Ureter (tissue), 1 donor: ENCODE results near the gene IZUMO1R. TPM values are rescaled to one million over a fixed set of nuclear protein-coding genes. Genes with fewer than 3 reads are reported as not detected.
"Not testable (repeated sequence)": the region's sequence is repeated elsewhere in the genome, so short reads cannot be mapped to it uniquely, and the experiment has no call there.

Experiments used
- DNase-seq: peaks from one replicate; pipeline ENCODE4 v3.0.0-alpha.2; 2020; ENCODE audit warnings: low spot score
- total RNA-seq: library from RNA; stranded (reverse); gene quantifications from one replicate; pipeline ENCODE4 v1.2.4, GENCODE V29; 2023
- donor health status: DM: yes; HTN: yes; CAD: no.

Gene IZUMO1R
- not detected for total RNA-seq

DNA sequence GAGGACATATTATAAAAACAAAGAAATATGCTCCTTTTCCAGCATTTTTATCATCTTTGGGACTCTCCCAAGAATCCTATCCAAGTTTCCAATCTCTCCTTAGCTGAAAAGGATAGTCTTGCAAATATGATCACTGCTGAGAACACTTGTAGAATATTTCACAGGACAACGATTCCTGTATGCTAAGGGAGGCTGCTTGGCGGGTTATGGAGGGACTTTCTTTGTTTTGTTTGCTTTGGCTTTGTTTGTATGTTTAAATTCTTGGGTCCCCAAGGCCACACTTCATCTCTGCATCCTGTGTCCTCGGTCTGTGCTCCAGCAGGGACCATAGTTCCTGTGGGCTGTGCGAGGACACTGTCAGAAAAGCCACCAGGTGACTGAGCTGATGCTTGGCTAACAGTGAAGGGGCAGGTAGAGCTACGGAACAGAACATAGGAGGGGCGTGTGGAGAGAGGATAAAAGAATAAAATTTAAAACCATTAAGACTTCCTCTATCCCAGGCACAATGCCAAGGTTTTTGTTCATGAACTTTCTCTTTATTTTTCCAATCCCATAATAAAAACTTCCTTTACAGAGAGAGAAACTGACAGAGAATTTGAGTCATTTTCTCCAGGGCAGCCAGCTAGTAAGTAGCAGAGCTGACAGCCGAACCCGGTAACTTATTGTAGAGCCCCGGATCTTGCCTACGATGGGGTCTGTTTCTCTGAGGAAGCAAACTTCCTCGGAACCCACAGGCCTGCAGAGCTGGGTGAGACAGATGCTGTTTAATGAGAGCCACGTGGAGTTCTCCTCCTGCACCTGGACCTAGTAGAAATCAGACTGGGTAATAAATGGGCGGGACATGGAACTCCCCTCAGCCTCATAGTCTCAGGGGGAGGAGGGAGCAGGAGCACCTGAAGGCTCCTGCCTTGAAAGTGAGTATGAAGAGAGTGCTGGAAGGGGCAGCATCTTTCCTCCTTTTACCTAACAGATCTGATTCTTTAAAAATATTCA lies at the start of gene IZUMO1R:
Gene IZUMO1R (plus strand): TSS at position 615 of the 993 bp plus-strand sequence. CDS start 1,057 bp downstream, outside the sequence.
- no peak for DNase-seq

DNA sequence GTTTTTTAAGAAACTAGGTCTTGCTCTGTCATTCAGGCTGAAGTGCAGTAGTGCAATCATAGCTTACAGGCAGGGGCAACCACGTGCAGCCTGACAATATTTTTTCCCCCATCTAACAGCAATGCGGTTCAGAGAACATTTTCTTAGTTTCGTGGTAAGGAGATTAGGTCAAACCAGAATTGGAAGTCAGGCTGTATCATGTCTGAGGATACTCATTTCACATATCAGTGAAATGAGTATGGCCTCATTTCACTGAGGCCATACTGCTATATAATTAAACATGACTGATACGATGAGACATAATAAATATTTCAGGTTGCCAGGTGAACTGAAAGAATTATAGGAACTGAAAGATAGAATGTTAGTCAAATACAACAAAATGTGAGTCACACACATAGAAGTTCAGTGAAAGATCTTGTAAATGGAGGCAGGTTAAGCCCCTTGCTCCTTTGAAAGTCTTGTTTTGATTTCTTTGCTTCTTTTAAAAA lies 32.5 kb upstream of the IZUMO1R start:
- DNase-seq: no peak

DNA sequence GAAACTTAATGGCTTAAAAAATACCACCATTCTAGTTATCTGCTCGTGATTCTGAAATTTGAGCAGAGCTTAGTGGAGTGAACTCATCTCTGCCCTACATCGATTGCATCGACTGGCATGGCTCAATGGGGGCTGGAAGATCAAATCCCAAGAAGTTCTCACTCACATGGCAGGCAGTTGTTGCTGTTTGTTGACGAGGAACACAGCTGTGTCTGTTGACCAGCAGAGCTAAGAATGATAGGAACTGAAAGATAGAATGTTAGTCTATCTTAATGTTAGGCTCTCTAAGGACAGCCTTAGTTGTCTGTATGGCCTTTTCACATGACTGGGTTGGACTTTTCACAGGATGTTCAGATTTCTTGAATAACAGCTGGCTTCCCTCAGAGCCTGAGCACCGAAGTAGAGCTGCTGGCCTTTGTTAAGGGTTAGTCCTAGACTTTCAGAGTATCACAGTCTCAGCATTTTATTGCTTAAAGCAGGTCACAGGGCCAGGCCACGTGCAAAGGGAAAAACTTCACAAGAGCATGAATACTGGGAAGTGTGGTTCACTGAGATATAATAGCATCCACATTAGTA lies 31.6 kb upstream of the IZUMO1R start:
- DNase-seq: no peak

- DNase-seq: no peak
Observed at GRCh38 chr11:94275961-94276360, 28.4 kb upstream of the IZUMO1R start.

DNA sequence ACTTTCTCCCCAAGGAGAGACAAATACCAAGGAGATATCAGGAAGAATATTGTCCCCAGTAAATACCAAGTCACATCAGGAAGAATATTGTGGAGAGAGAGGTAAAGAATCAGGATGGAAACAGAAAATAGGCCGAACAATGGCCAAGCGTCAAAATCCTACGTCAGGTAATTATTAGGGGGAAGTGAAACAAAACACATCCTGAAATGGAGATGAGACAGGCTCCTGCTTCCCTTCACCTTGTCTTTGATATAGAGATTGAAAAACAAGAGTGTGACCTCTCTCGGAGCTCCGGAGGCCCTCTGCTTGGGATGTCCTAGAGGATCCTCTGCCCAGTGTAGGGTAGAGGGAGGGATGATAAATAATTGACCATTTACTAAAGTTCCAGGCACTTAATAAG lies 27.4 kb upstream of the IZUMO1R start:
- DNase-seq: no peak

- not testable (repeated sequence) for DNase-seq
Observed at GRCh38 chr11:94278207-94278606, 26.2 kb upstream of the IZUMO1R start.

DNA sequence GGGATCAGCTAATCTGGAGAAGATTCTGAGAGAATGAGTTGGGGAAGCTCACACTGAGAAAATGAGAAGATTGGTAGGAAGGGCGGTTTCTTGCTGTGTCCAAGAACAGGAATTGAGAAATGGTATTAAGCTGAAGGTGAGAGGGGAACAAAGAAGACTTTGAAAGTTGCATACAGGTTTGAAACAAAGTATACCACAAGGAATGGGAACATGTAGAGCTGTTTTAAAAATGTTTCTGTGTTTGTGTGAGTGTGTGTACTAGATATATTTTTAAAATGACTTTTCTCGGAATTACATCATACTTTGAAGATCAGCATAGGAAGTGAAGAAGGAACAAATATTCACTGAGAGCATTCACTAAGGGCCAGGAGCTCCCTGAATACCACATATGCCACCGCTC lies 24.4 kb upstream of the IZUMO1R start:
- no peak for DNase-seq

GRCh38 chr11:94281324-94281723 lies 23.1 kb upstream of the IZUMO1R start:
- no peak for DNase-seq

DNA sequence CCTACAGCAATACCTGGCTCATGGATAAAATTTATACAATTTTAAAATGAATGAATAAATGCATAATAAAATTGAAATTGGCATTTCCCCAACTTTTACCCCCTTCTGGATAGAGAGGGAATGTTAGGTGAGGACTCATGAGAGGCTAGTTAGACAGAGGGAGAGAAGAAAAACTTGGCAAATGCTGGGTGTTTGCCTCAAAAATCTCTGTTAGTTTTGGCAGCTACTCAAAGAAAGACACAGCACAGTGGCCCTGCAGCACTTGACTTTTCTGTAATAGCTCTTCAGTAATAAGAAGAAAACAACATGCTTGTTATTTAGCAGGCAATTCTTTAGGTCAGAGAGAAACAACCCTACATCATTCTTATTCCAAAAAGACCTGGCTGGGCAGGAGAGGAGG lies 20.7 kb upstream of the IZUMO1R start:
- no peak for DNase-seq

DNA sequence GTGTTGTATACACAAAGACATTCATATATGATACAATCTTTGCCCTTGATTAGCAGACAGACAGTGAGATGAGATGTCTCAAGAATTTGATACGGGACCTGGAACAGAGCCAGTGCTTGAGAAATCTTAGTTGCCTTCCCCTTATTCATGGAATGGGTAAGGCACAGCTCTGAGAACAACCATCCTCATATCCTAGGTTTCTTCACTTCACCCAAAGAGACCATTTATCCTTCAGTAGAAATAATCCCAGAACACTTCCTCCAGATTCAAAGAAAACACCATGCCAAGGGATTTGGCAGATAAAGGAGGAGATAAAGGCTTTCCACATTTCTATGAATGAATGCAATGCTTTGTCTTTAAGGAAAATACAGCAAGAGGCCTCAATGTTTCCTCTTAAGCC lies 8.8 kb upstream of the IZUMO1R start:
- no peak for DNase-seq

DNA sequence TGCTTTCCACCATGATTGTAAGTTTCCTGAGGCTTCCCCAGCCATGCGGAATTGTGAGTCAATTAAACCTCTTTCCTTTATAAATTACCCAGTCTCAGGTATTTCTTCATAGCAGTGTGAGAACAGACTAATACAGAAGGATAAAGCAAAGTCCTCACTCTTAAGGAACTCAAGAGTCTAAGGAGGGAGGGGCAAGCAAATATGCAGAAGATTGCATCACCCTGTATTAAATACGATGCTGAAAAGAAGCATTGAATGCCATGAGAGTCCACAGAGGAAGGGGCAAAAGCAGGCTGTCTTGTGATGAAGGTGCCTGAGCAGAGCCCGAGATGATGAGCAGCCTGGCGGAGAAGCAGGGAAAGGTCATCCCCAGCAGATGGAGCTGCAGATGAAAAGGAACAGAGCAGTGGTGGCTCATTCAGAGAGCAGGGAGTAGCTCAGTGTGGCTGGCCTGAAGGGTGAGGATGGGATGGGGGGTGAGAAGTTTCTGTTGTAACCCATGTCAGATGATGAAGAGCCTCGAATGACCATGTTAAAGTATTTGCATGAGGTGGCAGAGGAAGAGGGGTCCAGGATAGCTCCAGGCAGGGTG lies 6.3 kb upstream of the IZUMO1R start:
- no peak for DNase-seq

DNA sequence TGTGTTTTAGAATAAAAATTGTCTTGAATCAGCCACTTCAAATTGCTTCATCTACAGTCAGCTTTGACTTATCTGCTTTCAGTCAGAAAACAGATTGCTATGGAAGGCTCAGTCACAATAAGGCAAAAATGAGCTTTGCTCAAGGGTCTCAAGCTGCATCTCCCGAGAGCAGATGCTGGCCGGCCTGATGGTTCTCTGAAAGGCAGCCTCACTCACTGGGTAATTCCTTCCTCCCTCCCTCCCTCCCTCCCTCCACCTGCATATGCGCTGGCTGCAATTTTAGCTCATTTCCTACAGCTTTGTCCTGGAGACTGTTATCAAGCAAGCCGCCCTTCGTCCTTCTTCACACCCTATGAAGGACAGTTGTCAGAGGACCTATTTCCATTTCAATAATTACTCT lies 1.6 kb upstream of the IZUMO1R start:
- DNase-seq: no peak

DNA sequence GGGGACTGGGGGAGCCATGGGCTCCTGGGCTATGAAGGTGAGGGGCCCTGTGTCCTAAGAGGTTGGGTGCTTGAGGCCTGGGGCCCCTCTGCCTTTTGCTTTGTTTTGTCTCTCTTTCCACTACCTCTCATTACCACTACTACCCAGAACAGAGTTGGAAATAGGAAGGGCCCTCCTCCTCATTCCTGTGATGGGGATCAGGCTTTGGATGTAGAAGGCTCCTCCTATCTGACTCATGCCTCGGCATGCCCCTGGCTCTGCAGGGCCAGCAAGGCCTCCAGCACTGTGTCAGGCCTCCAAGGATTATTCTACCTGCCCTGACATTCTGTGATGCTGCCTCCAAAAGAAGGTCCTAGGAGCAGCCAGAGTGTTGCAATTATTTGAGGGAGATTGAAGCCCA lies 766 bp downstream of the IZUMO1R start:
- no peak for DNase-seq

- DNase-seq: no peak
Observed at GRCh38 chr11:94307101-94307791, 2.9 kb downstream of the IZUMO1R start.

DNA sequence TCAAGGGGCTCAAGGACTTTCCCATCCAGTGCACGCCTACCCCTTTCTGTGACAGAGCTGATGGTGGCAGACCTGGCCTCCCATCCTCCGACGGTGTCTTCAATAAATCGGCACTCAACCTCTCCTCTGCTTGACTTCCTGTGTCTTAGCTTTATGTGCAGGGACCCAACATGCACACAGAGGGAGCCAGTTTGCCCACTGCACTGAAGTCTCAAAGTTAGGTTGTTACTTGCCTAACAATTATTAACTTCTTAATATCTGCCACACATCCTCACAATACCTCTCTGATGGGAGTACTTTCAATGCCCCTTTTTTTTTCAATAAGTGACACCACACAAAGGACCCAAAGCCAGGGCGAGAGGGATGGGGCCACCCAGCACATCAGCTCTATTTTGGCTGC lies 3.6 kb downstream of the IZUMO1R start:
- DNase-seq: no peak

- no peak for DNase-seq
Observed at GRCh38 chr11:94309757-94310156, 5.4 kb downstream of the IZUMO1R start.

- no peak for DNase-seq
Observed at GRCh38 chr11:94310191-94310875, 6.0 kb downstream of the IZUMO1R start.

DNA sequence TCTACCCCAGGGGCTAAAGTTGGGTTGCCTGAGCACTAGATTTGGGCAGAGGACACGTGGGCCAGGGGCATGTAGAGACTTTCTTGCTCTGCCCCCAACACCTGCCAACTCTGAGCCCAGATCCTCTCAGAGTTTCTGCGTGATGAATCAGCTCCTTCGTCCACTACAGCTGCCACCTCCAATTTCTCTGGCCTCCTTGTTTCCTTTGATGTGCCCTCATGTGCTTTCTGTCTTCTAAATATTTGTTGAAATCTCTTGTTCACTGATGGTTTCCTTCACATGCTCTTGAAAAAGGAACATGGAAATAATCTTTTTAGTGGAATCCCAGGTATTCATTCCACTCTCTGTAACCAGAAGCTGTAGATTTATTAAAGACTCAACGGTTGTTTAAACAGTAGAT lies 8.0 kb downstream of the IZUMO1R start:
- DNase-seq: no peak

- no peak for DNase-seq
Observed at GRCh38 chr11:94314064-94314463, 9.7 kb downstream of the IZUMO1R start.

GRCh38 chr11:94315664-94316063 lies 11.3 kb downstream of the IZUMO1R start:
- no peak for DNase-seq

GRCh38 chr11:94322501-94322900 lies 18.1 kb downstream of the IZUMO1R start:
- no peak for DNase-seq
